Left ventricle myocardium superior (tissue), 1 donor: ENCODE data around the gene PCDH18. TPM values are rescaled to one million over a fixed set of nuclear protein-coding genes. Genes with fewer than 3 reads are reported as not detected.
"Not testable (repeated sequence)": the region's sequence is repeated elsewhere in the genome, so short reads cannot be mapped to it uniquely, and the experiment has no call there.

Experiments used
- ATAC-seq: fragments of 200-7000 bp; cut with Tn5 transposase; one replicate; pipeline ENCODE4 v1.9.1; 2020; ENCODE audit warnings: mild to moderate bottlenecking, moderate library complexity
- DNase-seq: peaks from one replicate; pipeline ENCODE4 v3.0.0-alpha.2; 2020
- intact Hi-C: fragments of 100-400 bp; cut with micrococcal nuclease; formaldehyde crosslinking; loops from one replicate; pipeline ENCODE4 v1.11.0; 2022
- long read RNA-seq: library from polyadenylated mRNA; unstranded; transcript quantifications from one replicate; pipeline ENCODE4 v2.0.0, GENCODE V29; 2021
- total RNA-seq: library from RNA; stranded (reverse); fragmentation: NEBNext Ultra II Directional; extraction: Animal tissue kit (Norgen Biotek cat#: 25700); gene quantifications from one replicate; pipeline ENCODE4 v1.2.1, GENCODE V29; 2021
- donor health status: DM: no; HTN: yes; CAD: no; lungs with severe emphysema.

Gene PCDH18
- 3.9 TPM for total RNA-seq
- long read RNA-seq, partial matches to known transcripts = 1 of 2 reads
- long read RNA-seq, other reads (novel, unspliced or antisense) = 1 of 2 reads

- intact Hi-C loops = no loop called here
- ATAC-seq (peak; percentile 94), DNase-seq (peak; percentile 83)
Observed at GRCh38 chr4:137531986-137532868, at the start of gene PCDH18. TSS of gene PCDH18 (minus strand) at chr4:137532494. CDS start at chr4:137532088, 406 bp downstream.

DNA sequence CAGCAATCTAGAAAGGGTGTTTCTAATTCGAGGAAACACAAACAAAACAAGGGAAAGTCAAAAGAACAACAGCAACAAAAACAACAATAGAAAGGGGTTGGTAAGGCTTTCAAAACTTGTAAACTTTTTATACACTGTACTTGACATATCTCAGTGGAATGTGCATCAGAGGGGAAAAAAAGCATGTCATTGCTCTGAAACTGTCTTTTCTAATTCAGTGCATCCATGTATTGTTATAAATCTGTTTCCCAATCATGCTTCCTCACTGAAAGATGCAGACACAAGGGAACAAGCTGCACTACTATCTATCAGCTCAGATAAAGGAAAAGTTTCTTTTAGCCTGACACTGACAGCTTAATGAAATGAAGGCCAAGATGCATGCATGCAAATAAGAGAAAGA lies 44.2 kb upstream of the PCDH18 start:
- DNase-seq (no peak), ATAC-seq (no peak)
- intact Hi-C loops = no loop called here

- ATAC-seq (no peak), DNase-seq (no peak)
- intact Hi-C loops = no loop called here
Observed at GRCh38 chr4:137572647-137573046, 40.4 kb upstream of the PCDH18 start.

GRCh38 chr4:137572163-137572562 lies 39.9 kb upstream of the PCDH18 start:
- no peak for DNase-seq
- intact Hi-C loops = no loop called here
- no peak for ATAC-seq

- intact Hi-C loops = no loop called here
- no peak for ATAC-seq
- no peak for DNase-seq
Observed at GRCh38 chr4:137559801-137560200, 27.5 kb upstream of the PCDH18 start.

- ATAC-seq (peak; percentile 22), DNase-seq (no peak)
Observed at GRCh38 chr4:137558951-137559350, 26.7 kb upstream of the PCDH18 start.

DNA sequence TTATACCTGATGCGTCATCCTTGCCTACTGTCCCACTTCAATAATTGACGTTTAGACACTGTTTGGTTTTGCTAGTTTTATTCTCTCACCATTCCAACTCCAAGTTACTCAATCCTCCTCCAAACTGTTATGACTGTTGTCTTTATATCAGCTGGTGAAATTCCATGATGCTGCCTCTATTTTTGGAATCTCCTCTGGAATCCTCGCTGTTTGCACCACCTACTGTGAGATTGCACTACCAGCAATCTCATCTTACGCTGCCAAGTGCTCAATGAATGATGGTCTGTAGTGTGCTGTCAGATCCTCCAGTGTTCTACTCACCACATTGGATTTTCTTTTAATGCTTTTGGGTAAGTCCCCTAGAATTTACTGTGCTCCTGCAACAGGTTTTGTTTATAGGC lies 13.2 kb upstream of the PCDH18 start:
- ATAC-seq (peak; percentile 70), DNase-seq (no peak)
- intact Hi-C loops = no loop called here

More at GRCh38 chr4:137558951-137559350, 26.7 kb upstream of the PCDH18 start:
- intact Hi-C loops = no loop called here

DNA sequence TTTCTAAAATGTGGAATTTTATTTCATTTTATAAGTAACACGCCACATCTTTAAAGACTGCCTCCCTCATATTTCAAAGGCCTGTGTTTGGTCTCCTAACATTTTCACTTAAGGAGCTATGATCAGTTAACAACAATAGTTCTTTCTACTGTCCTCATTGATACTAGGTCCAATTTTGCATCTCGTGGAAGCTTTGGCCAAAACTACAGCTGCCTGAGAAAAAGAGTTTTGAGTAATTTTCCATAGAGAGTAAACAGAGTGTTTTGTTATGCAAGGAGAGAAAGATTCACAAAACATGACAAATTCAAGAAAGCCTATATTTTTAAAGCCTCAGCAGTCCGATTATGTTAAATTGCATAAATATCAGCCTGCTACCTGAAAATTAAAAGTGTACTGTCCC lies 11.4 kb upstream of the PCDH18 start:
- intact Hi-C loops = no loop called here
- DNase-seq = no peak
- ATAC-seq = peak; percentile 59

DNA sequence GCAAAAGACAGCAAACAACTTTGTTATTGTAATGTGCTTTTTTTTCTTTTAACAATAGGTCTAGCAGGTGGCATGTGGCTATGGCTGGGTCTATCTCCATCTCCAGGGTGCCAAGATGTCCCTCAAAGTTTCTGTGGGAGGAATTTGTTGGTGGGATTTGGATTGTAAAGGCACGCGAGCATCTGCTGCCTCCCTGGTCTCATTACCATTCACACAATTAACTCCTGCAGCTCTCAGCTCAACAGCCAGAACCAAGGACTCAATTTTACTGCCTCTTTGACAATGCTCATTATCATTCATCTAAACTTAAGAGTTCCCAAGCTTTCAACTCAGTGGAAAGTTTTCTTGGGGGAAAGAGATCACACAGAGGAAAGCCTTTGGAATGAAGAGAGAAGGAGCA lies 10.9 kb upstream of the PCDH18 start:
- intact Hi-C loops = no loop called here
- no peak for DNase-seq
- ATAC-seq = no peak

GRCh38 chr4:137541876-137542646 lies 9.8 kb upstream of the PCDH18 start:
- no peak for DNase-seq
- ATAC-seq = no peak
- intact Hi-C loops = no loop called here

DNA sequence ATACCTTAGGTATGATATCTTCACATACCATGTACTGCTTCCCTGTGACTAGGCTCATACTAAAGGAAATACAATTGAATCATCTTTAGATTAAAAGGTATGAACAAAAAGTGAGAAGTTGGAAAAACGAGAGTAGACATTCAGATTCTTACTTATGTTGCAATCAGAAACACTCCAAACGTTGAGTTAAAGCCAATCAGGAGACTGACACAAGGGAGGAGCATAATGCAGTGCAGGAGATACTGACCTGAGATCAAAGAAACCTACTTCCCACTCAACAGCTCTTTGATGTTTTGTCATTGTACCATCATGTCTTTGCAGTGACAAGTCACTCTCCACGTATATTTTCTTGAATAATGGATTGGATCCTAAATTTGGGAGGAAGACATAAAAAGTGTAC lies 8.9 kb upstream of the PCDH18 start:
- intact Hi-C loops = no loop called here
- no peak for DNase-seq
- ATAC-seq = no peak

DNA sequence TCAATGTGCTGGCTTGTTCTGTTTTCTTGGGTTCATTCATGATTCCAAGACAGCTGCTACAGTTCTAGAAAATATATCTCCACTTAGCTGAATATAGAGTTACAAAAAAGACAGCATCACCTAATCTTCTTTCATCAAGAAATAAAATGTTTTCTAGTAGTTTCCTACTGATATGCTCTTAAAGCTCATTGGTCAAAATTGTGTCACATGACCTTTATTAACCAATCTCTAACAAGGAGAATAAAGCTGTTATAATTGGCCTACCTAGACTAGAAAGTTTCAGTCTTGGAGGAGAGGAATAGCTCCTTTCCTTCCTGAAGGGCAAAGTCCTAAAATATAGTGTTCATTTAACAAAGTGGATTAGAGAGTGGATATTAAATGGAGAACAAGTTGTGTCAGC lies 8.1 kb upstream of the PCDH18 start:
- no peak for DNase-seq
- ATAC-seq = no peak
- intact Hi-C loops = no loop called here

DNA sequence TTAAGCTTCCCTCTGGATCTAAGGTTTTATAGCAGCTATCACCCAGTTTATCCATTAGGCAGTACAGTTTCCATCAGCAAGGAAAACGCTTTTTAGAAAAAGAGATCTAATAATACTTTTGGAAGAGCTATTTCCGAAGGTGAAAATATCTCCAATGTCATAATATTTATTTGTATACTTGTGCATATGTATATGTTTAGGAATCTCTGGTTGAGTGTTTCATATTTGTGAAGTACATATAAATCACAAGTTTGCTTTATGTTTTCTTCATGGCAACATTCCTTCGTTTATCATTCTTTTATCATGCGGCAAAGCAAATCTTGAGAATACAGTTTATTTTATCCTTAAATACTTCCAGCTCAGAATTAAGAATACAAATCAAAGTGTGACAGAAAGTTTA lies 6.2 kb upstream of the PCDH18 start:
- ATAC-seq (no peak), DNase-seq (no peak)
- intact Hi-C loops = no loop called here

GRCh38 chr4:137537807-137538206 lies 5.5 kb upstream of the PCDH18 start:
- DNase-seq, ATAC-seq, intact Hi-C loops: not testable (repeated sequence)

- DNase-seq (no peak), ATAC-seq (no peak)
- intact Hi-C loops = no loop called here
Observed at GRCh38 chr4:137536789-137537561, 4.7 kb upstream of the PCDH18 start.

- DNase-seq (no peak), ATAC-seq (no peak)
- intact Hi-C loops = no loop called here
Observed at GRCh38 chr4:137535718-137536117, 3.4 kb upstream of the PCDH18 start.

DNA sequence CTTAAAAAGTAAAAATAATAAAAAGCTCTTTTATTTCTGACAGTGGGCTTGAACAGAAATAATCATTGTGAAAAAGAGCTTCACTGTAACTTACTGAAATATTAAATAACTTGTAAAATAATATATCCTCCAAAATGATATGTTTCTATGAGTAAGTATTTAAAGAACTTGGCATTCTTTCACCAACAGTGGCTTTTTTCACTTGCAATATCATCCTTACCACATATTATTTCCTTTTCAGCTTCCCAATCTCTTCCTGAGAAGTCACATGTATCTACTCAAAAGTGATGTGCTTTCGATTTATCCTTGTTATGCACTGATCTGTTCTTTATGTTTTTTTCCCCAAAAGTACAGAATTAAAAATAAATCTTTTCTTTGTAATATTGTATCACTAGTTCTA lies 2.2 kb upstream of the PCDH18 start:
- no peak for ATAC-seq
- intact Hi-C loops = no loop called here
- DNase-seq = no peak

DNA sequence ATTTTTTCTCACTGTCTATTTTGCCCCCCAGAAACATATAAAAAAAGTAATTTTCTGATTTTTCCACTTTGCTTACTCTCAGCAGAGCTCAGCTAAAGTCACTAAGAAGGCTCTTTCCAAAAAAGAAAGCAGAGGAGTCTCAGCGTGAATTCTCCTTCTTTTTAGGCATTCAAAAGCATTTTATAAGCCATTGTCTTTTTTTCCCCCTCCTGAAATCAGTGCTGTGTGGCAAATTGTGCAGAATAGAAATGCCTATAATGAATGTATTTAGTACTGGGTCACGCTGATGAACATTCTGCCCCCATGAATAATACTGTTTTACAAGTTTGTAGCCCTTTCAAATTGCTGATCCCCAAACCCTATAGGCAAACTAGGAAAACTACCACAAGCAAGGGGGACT lies 1.6 kb upstream of the PCDH18 start:
- ATAC-seq (no peak), DNase-seq (no peak)
- intact Hi-C loops = no loop called here

DNA sequence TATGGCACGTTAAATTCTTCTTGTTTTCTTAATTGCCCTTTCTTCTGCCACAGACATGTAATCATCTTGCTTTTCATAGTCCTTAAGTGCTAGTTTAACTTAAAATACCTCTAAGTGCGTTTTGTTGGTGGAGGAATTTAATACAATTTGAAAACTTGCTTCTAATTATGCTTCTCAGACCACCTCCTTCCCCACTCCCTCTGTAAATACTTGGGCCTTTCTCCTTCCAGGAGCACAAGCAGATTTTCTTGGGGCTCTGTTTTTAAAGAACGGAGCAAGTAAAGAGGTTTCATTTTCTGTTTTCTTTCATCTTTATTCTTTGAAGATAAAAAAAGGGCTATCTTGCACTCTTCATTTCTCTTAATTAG lies 559 bp upstream of the PCDH18 start:
- no peak for DNase-seq
- intact Hi-C loops = no loop called here
- no peak for ATAC-seq
